Measurements from ENCODE around the gene GPC1.

Gene GPC1

GRCh38 chr2:240456447-240457222 lies 21.2 kb downstream of the GPC1 start:
- no peak for FAIRE-seq
- DNase-seq (ENCODE audit: insufficient read length, low spot score), result no peak
- TF ChIP-seq POU2F2 (IDR thresholded peaks at IDR 0.05; ENCODE audit: low read depth, low read length) (no peak), POLR2A (IDR thresholded peaks at IDR 0.05; ENCODE audit: low read depth, low read length) (no peak), SPI1 (IDR thresholded peaks at IDR 0.05; ENCODE audit: low read depth, low read length) (no peak), POLR2AphosphoS5 (IDR thresholded peaks at IDR 0.05; ENCODE audit: low read depth, low read length) (no peak), PAX5 (IDR thresholded peaks at IDR 0.05; ENCODE audit: insufficient read depth, low read length, severe bottlenecking) (no peak), TAF1 (IDR thresholded peaks at IDR 0.05; ENCODE audit: low read depth, low read length) (no peak)

- no peak for TF ChIP-seq POU2F2 (IDR thresholded peaks at IDR 0.05; ENCODE audit: low read depth, low read length)
- no peak for TF ChIP-seq PAX5 (IDR thresholded peaks at IDR 0.05; ENCODE audit: insufficient read depth, low read length, severe bottlenecking)
- no peak for TF ChIP-seq SPI1 (IDR thresholded peaks at IDR 0.05; ENCODE audit: low read depth, low read length)
- no peak for TF ChIP-seq POLR2AphosphoS5 (IDR thresholded peaks at IDR 0.05; ENCODE audit: low read depth, low read length)
- TF ChIP-seq TAF1 (IDR thresholded peaks at IDR 0.05; ENCODE audit: low read depth, low read length), result no peak
- no peak for TF ChIP-seq POLR2A (IDR thresholded peaks at IDR 0.05; ENCODE audit: low read depth, low read length)
- DNase-seq (ENCODE audit: insufficient read length, low spot score), result no peak
Measured at GRCh38 chr2:240457223-240458043, 22.0 kb downstream of the GPC1 start.

GRCh38 chr2:240458044-240458899 lies 22.8 kb downstream of the GPC1 start:
- no peak for DNase-seq (ENCODE audit: insufficient read length, low spot score)
- TF ChIP-seq POLR2AphosphoS5 (IDR thresholded peaks at IDR 0.05; ENCODE audit: low read depth, low read length) (no peak), TAF1 (IDR thresholded peaks at IDR 0.05; ENCODE audit: low read depth, low read length) (no peak), SPI1 (IDR thresholded peaks at IDR 0.05; ENCODE audit: low read depth, low read length) (no peak), POLR2A (IDR thresholded peaks at IDR 0.05; ENCODE audit: low read depth, low read length) (no peak), PAX5 (IDR thresholded peaks at IDR 0.05; ENCODE audit: insufficient read depth, low read length, severe bottlenecking) (no peak)
- no peak for FAIRE-seq

More at GRCh38 chr2:240457223-240458043, 22.0 kb downstream of the GPC1 start:
- no peak for FAIRE-seq

GRCh38 chr2:240458900-240459391 lies 23.5 kb downstream of the GPC1 start:
- TF ChIP-seq POLR2A (IDR thresholded peaks at IDR 0.05; ENCODE audit: low read depth, low read length), result no peak
- no peak for TF ChIP-seq SPI1 (IDR thresholded peaks at IDR 0.05; ENCODE audit: low read depth, low read length)
- no peak for TF ChIP-seq TAF1 (IDR thresholded peaks at IDR 0.05; ENCODE audit: low read depth, low read length)
- no peak for TF ChIP-seq POLR2AphosphoS5 (IDR thresholded peaks at IDR 0.05; ENCODE audit: low read depth, low read length)
- FAIRE-seq, result no peak
- no peak for DNase-seq (ENCODE audit: insufficient read length, low spot score)

- DNase-seq (ENCODE audit: insufficient read length, low spot score) (no peak), FAIRE-seq (no peak)
- TF ChIP-seq SPI1 (IDR thresholded peaks at IDR 0.05; ENCODE audit: low read depth, low read length), result no peak
- no peak for TF ChIP-seq POLR2A (IDR thresholded peaks at IDR 0.05; ENCODE audit: low read depth, low read length)
- TF ChIP-seq TAF1 (IDR thresholded peaks at IDR 0.05; ENCODE audit: low read depth, low read length), result no peak
- no peak for TF ChIP-seq PAX5 (IDR thresholded peaks at IDR 0.05; ENCODE audit: insufficient read depth, low read length, severe bottlenecking)
- no peak for TF ChIP-seq POLR2AphosphoS5 (IDR thresholded peaks at IDR 0.05; ENCODE audit: low read depth, low read length)
- no peak for TF ChIP-seq POU2F2 (IDR thresholded peaks at IDR 0.05; ENCODE audit: low read depth, low read length)
Measured at GRCh38 chr2:240459401-240460252, 24.2 kb downstream of the GPC1 start.

GRCh38 chr2:240460253-240460711 lies 24.8 kb downstream of the GPC1 start:
- no peak for FAIRE-seq
- TF ChIP-seq POLR2AphosphoS5 (IDR thresholded peaks at IDR 0.05; ENCODE audit: low read depth, low read length), result no peak
- TF ChIP-seq POU2F2 (IDR thresholded peaks at IDR 0.05; ENCODE audit: low read depth, low read length), result no peak
- TF ChIP-seq TAF1 (IDR thresholded peaks at IDR 0.05; ENCODE audit: low read depth, low read length), result no peak
- TF ChIP-seq PAX5 (IDR thresholded peaks at IDR 0.05; ENCODE audit: insufficient read depth, low read length, severe bottlenecking), result no peak
- no peak for TF ChIP-seq POLR2A (IDR thresholded peaks at IDR 0.05; ENCODE audit: low read depth, low read length)
- no peak for TF ChIP-seq SPI1 (IDR thresholded peaks at IDR 0.05; ENCODE audit: low read depth, low read length)
- no peak for DNase-seq (ENCODE audit: insufficient read length, low spot score)

GRCh38 chr2:240460781-240461431 lies 25.4 kb downstream of the GPC1 start:
- TF ChIP-seq SPI1 (IDR thresholded peaks at IDR 0.05; ENCODE audit: low read depth, low read length), result no peak
- TF ChIP-seq POLR2AphosphoS5 (IDR thresholded peaks at IDR 0.05; ENCODE audit: low read depth, low read length), result no peak
- TF ChIP-seq POLR2A (IDR thresholded peaks at IDR 0.05; ENCODE audit: low read depth, low read length), result no peak
- no peak for TF ChIP-seq PAX5 (IDR thresholded peaks at IDR 0.05; ENCODE audit: insufficient read depth, low read length, severe bottlenecking)
- TF ChIP-seq POU2F2 (IDR thresholded peaks at IDR 0.05; ENCODE audit: low read depth, low read length), result no peak
- TF ChIP-seq TAF1 (IDR thresholded peaks at IDR 0.05; ENCODE audit: low read depth, low read length), result no peak
- DNase-seq (ENCODE audit: insufficient read length, low spot score) (no peak), FAIRE-seq (no peak)

Data from GM12891 (cell line).